CD4-positive, alpha-beta T cell treated with Interleukin-6 for 4 hours (primary cell): Measurements from ENCODE around the gene NRG4.
A peak's percentile ranks its signal among the peaks of the same experiment; 100 is the strongest.
"Not testable (repeated sequence)": the region's sequence is repeated elsewhere in the genome, so short reads cannot be mapped to it uniquely, and the experiment has no call there.

Source experiments
- DNase-seq: peaks from one replicate; pipeline ENCODE4 v3.0.0-alpha.2; 2020; ENCODE audit warnings: mixed read lengths

The NRG4 gene, protein sequence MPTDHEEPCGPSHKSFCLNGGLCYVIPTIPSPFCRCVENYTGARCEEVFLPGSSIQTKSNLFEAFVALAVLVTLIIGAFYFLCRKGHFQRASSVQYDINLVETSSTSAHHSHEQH

DNA sequence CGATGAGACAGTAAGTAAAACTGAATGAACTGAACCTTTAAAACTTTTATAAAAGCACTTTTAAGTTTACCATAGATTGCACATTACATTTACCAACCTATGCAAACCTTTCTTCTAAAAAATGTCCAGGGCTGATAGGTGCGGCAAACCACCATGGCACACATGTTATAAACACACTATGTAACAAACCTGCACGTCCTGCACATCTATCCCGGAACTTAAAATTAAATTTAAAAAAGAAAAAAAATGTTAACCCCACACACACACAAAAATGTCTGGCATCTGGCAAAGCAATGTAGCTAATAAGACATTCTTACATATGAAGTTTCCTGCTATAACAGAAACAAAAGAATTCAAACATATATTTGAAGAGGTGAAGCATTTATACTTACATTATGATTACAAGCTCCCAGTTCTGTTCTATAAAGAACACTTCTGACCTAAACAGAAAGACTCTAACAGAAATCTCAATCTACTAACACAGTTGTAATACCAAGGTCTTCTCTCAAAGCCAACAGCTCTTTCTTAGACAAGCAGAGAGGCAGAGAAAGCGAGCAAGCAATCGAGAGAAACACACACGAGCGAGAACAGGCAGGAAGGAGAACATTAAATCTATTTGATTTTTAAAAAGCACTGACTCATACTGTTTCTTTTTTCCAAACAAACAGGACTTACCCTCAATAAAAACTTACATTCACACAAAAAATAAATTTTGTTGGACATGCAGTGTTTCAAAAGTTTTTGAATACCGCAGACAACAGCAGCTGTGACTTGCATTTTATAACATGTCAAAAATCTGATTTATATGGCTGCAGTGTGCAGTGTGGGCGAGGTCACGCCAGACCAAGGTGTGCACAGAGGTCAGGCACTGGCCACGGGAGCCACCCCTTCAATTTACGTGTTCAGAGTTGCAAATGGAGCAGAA is at the start of gene NRG4:
Gene NRG4 (minus strand): TSS at position 798 of the 925 bp plus-strand sequence. CDS start 1,194 bp downstream, outside the sequence.
- DNase-seq = no peak

DNA sequence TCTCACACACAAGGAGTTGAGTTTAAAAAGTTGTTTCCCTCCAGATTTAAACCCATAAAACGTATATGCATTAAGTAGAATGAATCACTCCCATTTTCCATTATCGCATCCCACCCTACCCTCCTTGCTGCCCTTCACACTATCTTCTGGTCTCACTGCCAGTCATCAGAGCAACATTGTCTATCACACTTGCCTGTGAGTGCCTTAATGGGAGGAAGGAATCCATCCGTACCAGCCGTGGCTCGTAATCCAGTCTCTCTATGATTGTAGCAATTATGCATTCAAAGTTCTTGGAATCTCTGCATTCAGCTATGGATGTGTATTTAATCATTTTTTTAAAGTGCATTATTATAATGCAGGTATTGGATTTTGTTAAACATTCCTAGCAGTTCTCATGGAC is 49.5 kb upstream of the NRG4 start:
- DNase-seq = no peak

- DNase-seq = no peak
Measured at GRCh38 chr15:76060118-76060989, 48.1 kb upstream of the NRG4 start.

DNA sequence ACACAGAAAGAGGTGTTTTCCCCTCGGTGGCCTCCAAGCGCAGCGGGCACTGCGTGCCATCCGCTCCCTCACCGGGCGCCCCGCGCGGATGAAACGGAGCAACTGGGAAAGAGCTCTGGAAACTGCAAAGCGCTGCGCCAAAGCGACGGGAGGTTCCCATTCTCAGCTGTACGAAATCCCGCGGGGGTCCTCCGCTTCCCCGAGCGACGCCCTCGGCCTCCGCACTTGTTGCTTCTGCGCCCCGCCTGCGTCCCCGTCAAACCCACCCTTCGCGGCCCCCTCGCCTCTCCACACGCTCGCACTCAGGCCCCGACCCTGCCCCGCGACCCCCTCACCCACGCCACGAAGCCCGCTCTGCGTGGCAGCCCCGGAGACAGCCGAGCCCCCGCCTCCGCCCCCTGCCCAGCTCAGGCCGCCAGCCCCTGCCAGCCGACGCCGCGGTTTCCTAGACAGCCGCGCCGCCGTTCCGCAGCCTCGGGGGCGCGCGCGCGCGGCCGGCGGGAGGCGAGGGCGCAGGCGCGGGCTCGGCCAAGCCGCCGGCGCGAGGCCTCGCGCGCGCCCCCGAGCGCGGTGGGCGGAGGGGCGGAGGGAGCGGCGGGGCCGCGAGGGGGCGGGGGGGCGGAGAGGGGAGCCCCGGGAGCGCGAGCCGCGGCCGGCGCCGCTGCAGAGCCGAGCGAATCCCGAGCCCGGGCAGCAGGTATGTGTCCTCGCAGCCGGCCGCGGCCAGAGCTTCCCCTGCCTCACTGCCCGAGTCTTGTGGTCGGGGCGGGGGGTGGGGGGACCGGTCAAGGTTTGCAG is 47.3 kb upstream of the NRG4 start, which contains the start of gene TMEM266:
Gene TMEM266 (plus strand): TSS at position 666 of the 798 bp plus-strand sequence. CDS start 74,279 bp downstream, outside the sequence.
- peak; percentile 13 for DNase-seq

DNA sequence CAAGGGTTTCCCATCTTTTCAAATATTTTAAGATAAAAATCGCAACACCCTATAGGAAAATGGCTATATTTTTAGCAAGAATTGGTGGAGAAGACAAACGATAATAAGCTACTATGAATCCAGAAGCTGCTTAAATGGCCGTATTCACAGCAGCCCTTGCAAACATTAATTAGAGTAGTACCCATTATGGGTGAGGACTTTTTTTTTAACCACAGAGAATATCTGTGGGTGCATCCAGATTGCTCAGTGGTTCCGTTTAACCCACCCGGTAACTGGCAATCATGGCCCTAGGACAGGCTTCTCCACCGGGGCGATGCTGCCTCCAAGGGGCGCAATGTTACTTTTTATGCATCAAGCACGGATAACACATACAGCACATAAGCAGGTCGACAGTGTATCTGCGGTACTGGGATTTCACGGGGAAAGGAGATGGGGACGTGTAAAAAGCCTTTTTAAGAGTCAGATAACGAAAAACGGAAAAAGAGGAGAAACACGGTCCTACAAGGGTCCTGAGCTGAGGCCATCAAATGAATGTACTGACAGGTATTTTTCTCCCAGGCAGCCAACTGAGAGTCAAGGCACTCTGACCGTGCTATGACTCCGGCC is 46.6 kb upstream of the NRG4 start:
- no peak for DNase-seq

DNA sequence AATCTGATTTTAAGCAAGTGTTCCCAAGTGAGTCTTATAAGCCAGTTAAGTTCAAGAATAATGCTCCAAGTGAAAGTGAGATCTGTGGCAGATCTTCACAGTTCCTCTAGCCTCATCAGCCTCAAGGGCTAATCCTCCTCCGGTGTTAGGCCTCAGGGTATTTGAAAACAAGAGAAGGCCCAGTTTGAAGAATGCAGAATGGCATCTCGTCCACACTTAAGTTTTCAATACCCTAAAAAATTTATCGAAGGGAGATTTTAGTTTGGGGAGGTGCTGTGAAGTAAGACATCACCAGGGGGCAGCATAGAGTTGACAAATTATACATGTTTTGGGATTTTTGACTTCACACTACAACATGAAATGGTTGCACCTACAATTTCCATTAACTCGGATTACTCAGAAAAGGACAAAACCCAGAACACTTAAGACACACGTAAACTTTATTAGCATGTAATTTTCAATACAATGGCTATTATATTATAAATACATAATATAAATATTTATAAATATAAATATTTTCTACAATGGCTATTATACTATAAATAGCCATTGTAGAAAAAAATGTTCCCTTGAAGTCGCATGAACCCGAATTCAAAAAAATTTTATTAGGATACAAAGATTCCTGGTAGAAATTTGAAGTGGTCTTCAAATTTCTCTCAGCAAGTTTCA is 45.2 kb upstream of the NRG4 start:
- peak; percentile 41 for DNase-seq

DNA sequence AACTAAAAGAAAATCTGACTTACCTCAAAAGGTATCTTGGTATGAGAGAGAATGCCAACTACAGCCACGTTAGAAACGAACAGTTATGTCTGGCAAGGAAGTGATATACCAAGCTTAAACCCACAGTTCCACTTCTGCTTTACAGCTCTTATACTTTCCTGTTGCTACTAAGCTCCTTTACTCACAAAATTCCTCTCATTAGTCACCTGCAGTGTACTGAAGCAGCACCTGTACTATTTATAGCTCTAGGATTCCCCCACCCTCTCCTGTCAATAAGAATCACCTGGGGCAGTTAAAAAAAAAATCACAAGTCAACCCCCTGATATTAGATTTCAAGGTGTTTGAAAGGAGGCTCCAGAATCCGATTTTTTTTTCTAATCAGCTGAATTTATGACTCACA is 44.7 kb upstream of the NRG4 start:
- DNase-seq = no peak

DNA sequence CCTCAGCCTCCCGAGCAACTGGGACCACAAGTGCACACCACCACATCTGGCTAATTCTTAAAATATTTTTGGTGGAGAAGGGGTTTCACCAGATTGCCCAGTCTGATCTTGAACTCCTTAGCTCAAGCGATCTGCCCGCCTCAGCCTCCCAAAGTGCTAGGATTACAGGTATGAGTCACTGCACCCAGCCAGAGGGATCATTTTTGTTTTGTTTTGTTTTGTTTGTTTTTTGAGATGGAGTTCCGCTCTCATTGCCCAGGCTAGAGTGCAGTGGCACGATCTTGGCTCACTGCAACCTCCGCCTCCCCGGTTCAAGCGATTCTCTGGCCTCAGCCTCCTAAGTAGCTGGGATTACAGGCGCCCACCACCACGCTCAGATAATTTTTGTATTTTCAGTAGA is 42.0 kb upstream of the NRG4 start:
- DNase-seq = not testable (repeated sequence)

- DNase-seq = no peak
Measured at GRCh38 chr15:76038512-76038911, 26.3 kb upstream of the NRG4 start.

- no peak for DNase-seq
Measured at GRCh38 chr15:76035593-76035992, 23.4 kb upstream of the NRG4 start.

DNA sequence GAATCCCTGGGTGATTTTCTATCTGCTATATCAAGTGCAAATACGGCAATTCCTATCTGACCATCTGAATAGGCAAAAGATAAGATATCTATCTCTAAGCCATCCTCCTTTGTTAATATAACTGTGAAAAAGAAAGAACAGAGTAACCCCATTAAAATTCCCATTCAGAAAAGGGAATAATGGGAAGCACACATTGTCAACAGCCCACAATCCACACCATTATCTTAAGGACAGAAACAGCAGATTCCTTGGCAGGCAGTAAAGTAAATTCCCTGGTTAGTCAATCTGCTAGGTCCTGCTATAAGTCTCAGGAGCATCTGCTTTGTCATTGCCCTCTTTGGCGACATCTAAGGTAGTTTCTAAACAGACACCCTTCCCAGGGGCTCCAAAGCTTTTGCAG is 21.9 kb upstream of the NRG4 start:
- no peak for DNase-seq

DNA sequence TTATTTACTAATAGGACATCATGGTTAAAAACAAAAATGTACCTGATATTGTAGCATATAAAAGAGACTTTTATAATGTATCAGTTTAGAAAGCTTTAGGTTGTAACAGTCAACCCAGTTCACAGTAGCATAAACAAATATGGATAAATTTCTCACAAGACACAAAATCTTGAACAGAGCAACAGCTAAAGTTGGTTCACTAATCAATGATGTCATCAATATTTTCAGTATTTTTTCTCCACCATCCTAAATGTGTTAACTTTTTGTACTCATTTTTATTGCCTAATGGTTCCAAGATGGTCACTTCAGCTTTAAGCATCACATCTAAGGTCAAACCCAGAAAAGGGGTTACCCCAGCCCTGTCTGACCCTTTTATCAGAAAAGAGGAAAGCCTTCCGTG is 21.2 kb upstream of the NRG4 start:
- no peak for DNase-seq

DNA sequence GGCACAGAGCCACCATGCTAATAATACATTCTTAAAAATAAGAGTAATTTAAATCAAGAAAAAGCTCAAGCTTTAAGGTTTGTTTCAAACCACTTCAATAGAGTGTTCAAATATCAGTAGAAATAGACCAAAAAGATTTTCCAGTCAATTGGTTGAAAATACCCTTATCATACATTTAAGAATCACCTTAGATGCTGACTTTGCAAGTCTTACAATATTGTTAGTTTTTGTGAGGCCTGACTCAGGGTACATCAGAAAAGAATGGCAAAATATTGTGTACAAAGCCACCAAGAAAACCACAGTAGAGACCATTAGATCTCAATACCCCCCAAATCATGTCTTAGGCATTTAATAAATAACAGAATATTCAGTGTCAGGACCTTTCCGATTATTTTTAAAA is 19.8 kb upstream of the NRG4 start:
- DNase-seq = no peak

DNA sequence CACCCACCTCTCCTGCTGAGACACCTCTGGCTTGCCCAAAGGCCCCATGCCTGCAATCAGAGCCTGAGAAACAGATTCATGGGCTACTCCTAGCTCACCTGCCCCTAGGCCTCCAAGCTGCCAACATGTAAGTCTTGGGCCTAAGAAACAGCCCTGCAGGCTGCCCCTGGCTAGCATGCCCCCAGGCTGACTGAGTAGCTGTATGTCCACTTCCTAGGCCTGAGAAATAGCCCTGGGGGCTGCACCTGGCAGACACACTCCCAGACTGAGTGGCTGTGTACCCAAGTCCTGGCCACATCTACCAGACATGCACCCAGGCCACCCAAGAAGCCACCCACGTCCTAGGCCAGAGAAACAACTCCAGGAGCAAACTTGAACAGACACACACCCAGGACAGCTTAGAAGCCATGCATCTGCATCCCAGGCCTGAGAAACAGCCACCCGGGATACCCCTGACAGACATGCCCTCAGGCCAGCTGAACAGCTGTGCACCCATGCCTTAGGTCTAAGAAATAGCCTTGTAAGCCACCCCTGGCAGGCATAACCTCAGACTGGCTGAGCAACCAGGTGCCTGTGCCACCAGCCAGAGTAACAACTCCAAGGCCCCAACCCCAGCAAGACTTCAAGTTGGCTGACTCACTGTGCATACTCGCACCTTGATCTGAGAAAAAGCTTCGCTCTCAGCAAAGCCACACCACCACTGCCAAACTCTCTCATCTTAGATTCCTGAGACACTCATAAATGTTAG is 12.0 kb upstream of the NRG4 start:
- no peak for DNase-seq

DNA sequence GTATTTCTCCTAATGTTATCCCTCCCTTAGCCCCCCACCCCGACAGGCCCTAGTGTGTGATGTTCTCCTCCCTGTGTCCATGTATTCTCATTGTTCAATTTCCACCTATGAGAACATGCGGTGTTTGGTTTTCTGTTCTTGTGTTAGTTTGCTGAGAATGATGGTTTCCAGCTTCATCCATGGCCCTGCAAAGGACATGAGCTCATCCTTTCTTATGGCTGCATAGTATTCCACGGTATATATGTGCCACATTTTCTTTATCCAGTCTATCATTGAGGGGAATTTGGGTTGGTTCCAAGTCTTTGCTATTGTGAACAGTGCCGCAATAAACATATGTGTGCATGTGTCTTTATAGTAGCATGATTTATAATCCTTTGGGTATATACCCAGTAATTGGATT is 1.2 kb upstream of the NRG4 start:
- DNase-seq = not testable (repeated sequence)

DNA sequence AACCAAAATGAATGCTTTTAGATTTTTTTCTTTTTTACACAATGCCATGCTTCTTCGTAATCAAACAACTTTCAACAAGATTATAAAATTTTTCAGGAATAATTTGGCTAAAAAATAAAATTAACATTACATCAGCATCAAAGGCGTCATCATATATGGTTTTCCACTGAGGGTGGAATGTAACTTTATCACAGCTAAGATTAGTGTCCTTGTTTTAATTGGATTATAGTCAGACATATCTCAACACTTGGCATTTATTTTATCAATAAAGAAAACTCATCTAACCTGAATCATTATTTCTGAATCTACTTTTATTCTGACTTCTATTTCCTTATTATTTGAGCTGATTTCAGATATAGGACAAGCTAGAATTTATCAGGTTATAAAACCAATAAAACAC is 1.6 kb downstream of the NRG4 start:
- DNase-seq = no peak

DNA sequence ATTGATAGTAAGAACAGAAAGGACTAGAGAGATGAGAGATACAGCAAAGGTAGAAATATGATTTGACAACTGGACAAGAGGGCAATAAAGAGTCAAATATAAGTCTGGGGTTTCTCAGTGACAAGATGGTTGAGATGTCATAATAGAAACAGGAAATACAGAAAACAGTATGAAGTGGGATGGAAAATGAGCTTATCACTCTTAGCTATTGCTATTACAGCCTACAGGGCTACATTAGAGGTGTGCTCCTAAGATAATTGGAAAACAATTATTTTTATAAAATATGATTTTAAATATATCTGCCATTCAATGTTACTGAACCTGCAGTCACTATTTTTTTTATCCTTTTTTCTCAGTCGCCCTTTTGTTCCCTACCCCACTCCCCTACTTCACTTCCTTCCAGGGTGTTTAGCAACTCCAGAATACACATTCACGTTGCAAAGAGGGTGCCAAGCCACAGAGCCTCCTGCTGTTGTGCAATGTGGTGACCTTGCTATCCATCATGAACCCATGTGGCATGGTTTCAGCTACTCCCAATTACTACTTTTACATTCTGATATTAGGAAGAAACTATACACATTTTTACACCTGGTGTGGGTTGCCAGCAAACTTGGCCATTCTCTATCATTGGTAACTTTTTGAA is 6.0 kb downstream of the NRG4 start:
- no peak for DNase-seq

- DNase-seq = no peak
Measured at GRCh38 chr15:76003364-76003763, 8.9 kb downstream of the NRG4 start.

DNA sequence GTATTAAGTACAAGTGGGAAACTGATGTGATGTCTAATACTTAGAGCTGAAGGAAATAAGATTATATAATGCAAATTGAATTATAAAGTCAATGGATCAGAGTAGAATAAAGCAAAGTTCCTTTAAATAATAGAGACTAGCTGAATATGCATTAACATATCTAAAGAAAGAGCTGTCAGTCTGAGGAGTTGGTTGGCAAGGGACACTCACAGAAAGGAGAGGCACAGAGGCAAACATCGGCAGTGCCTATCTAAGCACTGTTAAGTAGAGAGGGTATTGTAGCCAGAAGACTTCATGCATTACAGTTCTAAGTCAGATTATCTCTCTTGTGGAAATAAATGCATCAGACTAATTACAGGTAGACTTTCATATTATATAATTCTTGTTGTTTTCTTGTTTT is 16.6 kb downstream of the NRG4 start:
- no peak for DNase-seq

DNA sequence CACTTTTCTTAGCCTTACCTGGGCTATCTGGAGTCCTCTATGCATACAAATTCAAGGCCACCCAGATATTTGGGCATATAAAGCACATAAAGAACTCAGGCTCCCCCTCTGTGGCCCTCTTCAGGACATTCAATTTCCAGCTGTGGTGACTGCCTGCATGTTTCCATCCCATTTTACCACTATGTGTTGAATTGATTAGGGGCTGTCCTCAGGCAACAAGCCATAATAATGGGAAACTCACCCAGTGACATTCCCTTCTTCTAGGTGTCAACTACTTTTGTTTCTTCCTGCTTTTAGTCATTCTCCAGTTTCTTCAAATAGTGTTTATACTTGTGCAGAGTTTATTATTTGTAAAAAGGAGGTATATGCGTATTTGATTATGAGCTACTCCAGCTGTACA is 18.0 kb downstream of the NRG4 start:
- DNase-seq = no peak
